Measurements from ENCODE around the gene GNAS. TPM values are rescaled to one million over a fixed set of nuclear protein-coding genes. Genes with fewer than 3 reads are reported as not detected.

Gene GNAS
- total and polyA plus RNA-seq, 7 donors, result 700 to 1,905 (median 1,386) TPM

- H3K27ac ChIP-seq, result no peak overlapping the region
- WGBS, 3 donors, result 71 to 90% (median 77%) methylated on average over 10 of the region's 10 CpGs
- no peaks in the 10 kb centered on the region for H3K27me3 ChIP-seq (ENCODE audit: insufficient read depth in 3 of 3, low read length in 2 of 3)
- intact Hi-C loops (cut with DNase I), result loop anchor here (5.0 kb wide), 2 partner anchors 83 to 133 kb away; partner anchors contain the start of genes ATP5F1E (in 1 of the 2) and NELFCD (in 1 of the 2)
- peaks cover 0 to 55% of the 10 kb centered on the region in 2 donors for H3K36me3 ChIP-seq (ENCODE audit: insufficient read depth in 1 of 2, low read depth in 1 of 2)
- DNase-seq (no peak), ATAC-seq (no peak)
- peaks cover 78% of the 10 kb centered on the region for H3K4me1 ChIP-seq
- no peak overlapping the region for H3K4me3 ChIP-seq
- TF ChIP-seq, protein P1, sequence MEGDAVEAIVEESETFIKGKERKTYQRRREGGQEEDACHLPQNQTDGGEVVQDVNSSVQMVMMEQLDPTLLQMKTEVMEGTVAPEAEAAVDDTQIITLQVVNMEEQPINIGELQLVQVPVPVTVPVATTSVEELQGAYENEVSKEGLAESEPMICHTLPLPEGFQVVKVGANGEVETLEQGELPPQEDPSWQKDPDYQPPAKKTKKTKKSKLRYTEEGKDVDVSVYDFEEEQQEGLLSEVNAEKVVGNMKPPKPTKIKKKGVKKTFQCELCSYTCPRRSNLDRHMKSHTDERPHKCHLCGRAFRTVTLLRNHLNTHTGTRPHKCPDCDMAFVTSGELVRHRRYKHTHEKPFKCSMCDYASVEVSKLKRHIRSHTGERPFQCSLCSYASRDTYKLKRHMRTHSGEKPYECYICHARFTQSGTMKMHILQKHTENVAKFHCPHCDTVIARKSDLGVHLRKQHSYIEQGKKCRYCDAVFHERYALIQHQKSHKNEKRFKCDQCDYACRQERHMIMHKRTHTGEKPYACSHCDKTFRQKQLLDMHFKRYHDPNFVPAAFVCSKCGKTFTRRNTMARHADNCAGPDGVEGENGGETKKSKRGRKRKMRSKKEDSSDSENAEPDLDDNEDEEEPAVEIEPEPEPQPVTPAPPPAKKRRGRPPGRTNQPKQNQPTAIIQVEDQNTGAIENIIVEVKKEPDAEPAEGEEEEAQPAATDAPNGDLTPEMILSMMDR (IDR thresholded peaks at IDR 0.05), result no peak
- no peaks in the 10 kb centered on the region for H3K9me3 ChIP-seq
These were observed 47.0 kb downstream of the GNAS start for GRCh38 chr20:58899512-58899911.

DNA sequence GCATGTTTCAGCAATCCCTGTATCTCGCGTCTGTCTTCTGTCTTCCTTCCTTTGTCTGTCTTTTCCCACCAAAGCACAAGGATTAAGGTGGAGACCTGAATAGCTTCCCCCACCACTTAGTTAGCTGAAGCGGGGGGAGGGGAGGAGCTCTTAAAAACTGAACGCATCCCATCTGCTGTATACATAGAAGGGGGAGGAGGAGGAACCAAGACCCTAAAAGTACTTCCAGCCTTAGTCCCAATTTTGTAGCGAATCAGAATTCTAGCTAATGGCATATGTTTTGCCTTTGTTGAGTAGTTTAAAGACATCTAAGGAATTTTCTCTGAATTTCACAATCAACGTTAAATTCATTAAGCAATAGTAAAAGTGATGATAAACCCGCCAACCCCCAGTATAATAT lies 47.9 kb downstream of the GNAS start:
- 54 to 68% (median 58%) methylated on average over 7 of the region's 7 CpGs for WGBS, 3 donors
- Histone ChIP-seq H3K4me1 (peaks cover 76% of the 10 kb centered on the region), H3K9me3 (no peaks in the 10 kb centered on the region), H3K4me3 (no peak overlapping the region), H3K36me3 (ENCODE audit: insufficient read depth in 1 of 2, low read depth in 1 of 2) (peaks cover 0 to 64% of the 10 kb centered on the region in 2 donors), H3K27ac (peak overlapping the region; percentile 25), H3K27me3 (ENCODE audit: insufficient read depth in 3 of 3, low read length in 2 of 3) (no peaks in the 10 kb centered on the region)
- no peak for DNase-seq
- no peak for ATAC-seq
- intact Hi-C loops (cut with DNase I), result no loop called here
- TF ChIP-seq, protein P1 (IDR thresholded peaks at IDR 0.05), result no peak

DNA sequence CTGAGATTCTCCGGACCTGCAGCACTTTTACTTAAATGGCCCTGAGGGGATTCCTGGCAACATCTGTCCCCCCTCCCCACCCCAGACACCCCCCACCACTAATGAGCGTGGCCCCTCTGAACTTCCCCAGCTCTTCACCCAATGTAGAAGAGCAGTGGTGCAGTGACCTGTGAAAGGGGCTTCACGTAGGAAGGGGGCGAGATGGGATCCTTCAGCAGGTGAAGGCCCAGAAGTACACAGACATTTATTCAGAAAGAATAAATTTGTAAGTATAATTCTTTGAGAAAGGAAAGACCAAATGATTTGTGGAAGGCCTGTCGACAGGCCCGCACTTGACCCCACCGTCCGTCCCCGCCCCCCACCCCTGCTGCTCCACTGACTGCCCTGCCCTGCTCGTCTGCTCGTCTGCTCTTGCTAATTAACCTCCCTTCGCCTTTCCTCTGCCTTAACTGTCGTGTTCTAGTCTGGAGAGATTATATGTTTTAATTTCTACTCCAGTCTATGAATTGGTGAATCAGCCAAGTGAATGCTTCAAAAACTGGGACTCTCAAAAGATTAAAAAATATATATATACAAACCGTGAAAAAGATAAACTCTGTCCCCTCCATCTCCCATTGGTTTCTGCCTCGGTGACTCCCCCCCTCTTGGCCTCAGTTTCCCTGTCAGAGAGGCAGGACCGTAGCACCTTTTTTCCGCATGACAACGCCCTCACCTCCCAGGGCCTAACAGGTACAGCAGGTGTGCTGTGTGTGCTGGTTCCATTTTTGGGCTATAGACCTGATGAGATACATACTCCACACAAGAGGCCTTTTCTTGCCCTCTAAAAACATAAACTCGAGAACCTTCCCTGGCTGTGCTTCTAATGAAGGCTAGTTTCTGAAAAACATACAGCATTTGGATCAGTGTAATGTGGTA lies 49.2 kb downstream of the GNAS start:
- peaks cover 2 to 72% of the 10 kb centered on the region in 2 donors for H3K36me3 ChIP-seq (ENCODE audit: insufficient read depth in 1 of 2, low read depth in 1 of 2)
- ATAC-seq, result no peak
- H3K4me1 ChIP-seq, result peaks cover 76% of the 10 kb centered on the region
- no peaks in the 10 kb centered on the region for H3K9me3 ChIP-seq
- TF ChIP-seq, protein P1 (IDR thresholded peaks at IDR 0.05), result no peak
- H3K27ac ChIP-seq, result peak overlapping the region; percentile 2
- H3K4me3 ChIP-seq, result no peak overlapping the region
- no peak for DNase-seq
- intact Hi-C loops (cut with DNase I), result no loop called here
- H3K27me3 ChIP-seq (ENCODE audit: insufficient read depth in 3 of 3, low read length in 2 of 3), result no peaks in the 10 kb centered on the region
- 48 to 61% (median 51%) methylated on average over 19 of the region's 19 CpGs for whole genome bisulfite sequencing, 3 donors

GRCh38 chr20:58903614-58904013 lies 51.1 kb downstream of the GNAS start:
- no peak for ATAC-seq

More at GRCh38 chr20:58903614-58904013, 51.1 kb downstream of the GNAS start:
- H3K9me3 ChIP-seq, result no peaks in the 10 kb centered on the region
- no peaks in the 10 kb centered on the region for H3K27me3 ChIP-seq (ENCODE audit: insufficient read depth in 3 of 3, low read length in 2 of 3)
- intact Hi-C loops (cut with DNase I), result no loop called here
- H3K4me1 ChIP-seq, result peaks cover 73% of the 10 kb centered on the region
- WGBS, 3 donors, result 51 to 58% (median 57%) methylated on average over 9 of the region's 9 CpGs
- no peak overlapping the region for H3K4me3 ChIP-seq
- H3K36me3 ChIP-seq (ENCODE audit: insufficient read depth in 1 of 2, low read depth in 1 of 2), result peaks cover 2 to 67% of the 10 kb centered on the region in 2 donors
- DNase-seq, result no peak
- H3K27ac ChIP-seq, result no peak overlapping the region
- TF ChIP-seq, protein P1 (IDR thresholded peaks at IDR 0.05), result no peak

Measured in psoas muscle (tissue), 8 donors.